Measurements from ENCODE around the gene KLF1. TPM values are rescaled to one million over a fixed set of nuclear protein-coding genes. Genes with fewer than 3 reads are reported as not detected.

The KLF1 gene
- total and polyA plus RNA-seq, 2 of the 13 experiments (the other 11 are each of a cell fraction or from before 2014, with no cell fraction given): not detected

DNA sequence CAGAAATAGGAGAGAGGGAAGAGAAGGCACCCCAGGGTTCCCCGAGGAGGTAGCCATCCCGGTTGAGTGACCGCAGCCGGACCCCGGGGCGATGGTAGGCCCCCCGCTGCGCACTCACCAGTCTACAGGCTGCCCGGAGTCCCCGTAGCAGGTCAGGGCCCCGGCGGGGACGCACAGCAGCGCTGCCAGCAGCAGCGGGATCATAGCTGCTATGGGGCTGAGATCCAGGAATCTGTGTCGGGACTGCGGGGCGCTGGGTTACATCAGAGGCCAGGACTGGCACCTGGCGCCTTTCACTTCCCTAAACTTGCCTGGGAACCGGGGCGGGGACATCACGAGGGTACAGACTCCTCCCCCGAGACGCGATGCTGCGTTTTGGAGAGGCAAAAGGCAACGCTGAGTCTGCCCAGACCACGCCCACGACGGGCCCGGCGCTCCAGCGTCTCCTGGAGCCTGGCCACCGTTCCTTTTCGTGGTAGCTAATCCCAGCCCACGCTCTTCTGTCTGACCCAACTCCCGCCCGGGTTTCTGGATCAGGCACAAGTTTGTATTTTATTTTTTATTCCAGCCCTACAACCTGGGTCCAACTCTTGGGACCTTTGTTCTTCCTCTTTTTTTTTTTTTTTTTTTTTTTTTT lies 5.7 kb downstream of the KLF1 start, which contains the start of gene DNASE2 (continued):
- TF ChIP-seq ZNF33A (CRISPR knock-in tag; IDR thresholded peaks at IDR 0.05; ENCODE audit: borderline replicate concordance): no peak
- TF ChIP-seq, protein P1, sequence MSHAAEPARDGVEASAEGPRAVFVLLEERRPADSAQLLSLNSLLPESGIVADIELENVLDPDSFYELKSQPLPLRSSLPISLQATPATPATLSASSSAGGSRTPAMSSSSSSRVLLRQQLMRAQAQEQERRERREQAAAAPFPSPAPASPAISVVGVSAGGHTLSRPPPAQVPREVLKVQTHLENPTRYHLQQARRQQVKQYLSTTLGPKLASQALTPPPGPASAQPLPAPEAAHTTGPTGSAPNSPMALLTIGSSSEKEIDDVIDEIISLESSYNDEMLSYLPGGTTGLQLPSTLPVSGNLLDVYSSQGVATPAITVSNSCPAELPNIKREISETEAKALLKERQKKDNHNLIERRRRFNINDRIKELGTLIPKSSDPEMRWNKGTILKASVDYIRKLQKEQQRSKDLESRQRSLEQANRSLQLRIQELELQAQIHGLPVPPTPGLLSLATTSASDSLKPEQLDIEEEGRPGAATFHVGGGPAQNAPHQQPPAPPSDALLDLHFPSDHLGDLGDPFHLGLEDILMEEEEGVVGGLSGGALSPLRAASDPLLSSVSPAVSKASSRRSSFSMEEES (CRISPR knock-in tag; IDR thresholded peaks at IDR 0.05): no peak
- TF ChIP-seq ZNF501 (CRISPR knock-in tag; IDR thresholded peaks at IDR 0.05): no peak
- peak; percentile 56 for TF ChIP-seq PHF8 (CRISPR knock-in tag; IDR thresholded peaks at IDR 0.05)
- TF ChIP-seq GATAD2A (CRISPR knock-in tag; IDR thresholded peaks at IDR 0.05): no peak
- peak; percentile 55 to 61; a peak in 3 of 4 replicates for TF ChIP-seq POLR2A (IDR thresholded peaks at IDR 0.05; ENCODE audit: insufficient read depth in 1 of 2, low read depth in 2 of 2, low read length in 2 of 2)
- no peak for TF ChIP-seq LCORL (IDR thresholded peaks at IDR 0.05)
- peak; percentile 48; the same call in 1 of the 2 replicates for TF ChIP-seq LCORL (CRISPR knock-in tag; IDR thresholded peaks at IDR 0.05)
- TF ChIP-seq ZNF460 (CRISPR knock-in tag; IDR thresholded peaks at IDR 0.05; ENCODE audit: borderline replicate concordance): no peak
- no peak for TF ChIP-seq MEF2D (CRISPR knock-in tag; IDR thresholded peaks at IDR 0.05)
- TF ChIP-seq SMARCE1 (IDR thresholded peaks at IDR 0.05; ENCODE audit: borderline replicate concordance): no peak
- no peak for TF ChIP-seq ZNF446 (CRISPR knock-in tag; IDR thresholded peaks at IDR 0.05)
- TF ChIP-seq, protein P2, sequence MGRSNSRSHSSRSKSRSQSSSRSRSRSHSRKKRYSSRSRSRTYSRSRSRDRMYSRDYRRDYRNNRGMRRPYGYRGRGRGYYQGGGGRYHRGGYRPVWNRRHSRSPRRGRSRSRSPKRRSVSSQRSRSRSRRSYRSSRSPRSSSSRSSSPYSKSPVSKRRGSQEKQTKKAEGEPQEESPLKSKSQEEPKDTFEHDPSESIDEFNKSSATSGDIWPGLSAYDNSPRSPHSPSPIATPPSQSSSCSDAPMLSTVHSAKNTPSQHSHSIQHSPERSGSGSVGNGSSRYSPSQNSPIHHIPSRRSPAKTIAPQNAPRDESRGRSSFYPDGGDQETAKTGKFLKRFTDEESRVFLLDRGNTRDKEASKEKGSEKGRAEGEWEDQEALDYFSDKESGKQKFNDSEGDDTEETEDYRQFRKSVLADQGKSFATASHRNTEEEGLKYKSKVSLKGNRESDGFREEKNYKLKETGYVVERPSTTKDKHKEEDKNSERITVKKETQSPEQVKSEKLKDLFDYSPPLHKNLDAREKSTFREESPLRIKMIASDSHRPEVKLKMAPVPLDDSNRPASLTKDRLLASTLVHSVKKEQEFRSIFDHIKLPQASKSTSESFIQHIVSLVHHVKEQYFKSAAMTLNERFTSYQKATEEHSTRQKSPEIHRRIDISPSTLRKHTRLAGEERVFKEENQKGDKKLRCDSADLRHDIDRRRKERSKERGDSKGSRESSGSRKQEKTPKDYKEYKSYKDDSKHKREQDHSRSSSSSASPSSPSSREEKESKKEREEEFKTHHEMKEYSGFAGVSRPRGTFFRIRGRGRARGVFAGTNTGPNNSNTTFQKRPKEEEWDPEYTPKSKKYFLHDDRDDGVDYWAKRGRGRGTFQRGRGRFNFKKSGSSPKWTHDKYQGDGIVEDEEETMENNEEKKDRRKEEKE (IDR thresholded peaks at IDR 0.05): no peak
- TF ChIP-seq ZNF891 (CRISPR knock-in tag; IDR thresholded peaks at IDR 0.05): no peak
- no peak for TF ChIP-seq HNRNPH1 (optimal IDR thresholded peaks at IDR 0.05; ENCODE audit: low read depth, low read length)
- TF ChIP-seq ZNF337 (CRISPR knock-in tag; IDR thresholded peaks at IDR 0.05; ENCODE audit: borderline replicate concordance, low read depth): no peak
- TF ChIP-seq, protein P3, sequence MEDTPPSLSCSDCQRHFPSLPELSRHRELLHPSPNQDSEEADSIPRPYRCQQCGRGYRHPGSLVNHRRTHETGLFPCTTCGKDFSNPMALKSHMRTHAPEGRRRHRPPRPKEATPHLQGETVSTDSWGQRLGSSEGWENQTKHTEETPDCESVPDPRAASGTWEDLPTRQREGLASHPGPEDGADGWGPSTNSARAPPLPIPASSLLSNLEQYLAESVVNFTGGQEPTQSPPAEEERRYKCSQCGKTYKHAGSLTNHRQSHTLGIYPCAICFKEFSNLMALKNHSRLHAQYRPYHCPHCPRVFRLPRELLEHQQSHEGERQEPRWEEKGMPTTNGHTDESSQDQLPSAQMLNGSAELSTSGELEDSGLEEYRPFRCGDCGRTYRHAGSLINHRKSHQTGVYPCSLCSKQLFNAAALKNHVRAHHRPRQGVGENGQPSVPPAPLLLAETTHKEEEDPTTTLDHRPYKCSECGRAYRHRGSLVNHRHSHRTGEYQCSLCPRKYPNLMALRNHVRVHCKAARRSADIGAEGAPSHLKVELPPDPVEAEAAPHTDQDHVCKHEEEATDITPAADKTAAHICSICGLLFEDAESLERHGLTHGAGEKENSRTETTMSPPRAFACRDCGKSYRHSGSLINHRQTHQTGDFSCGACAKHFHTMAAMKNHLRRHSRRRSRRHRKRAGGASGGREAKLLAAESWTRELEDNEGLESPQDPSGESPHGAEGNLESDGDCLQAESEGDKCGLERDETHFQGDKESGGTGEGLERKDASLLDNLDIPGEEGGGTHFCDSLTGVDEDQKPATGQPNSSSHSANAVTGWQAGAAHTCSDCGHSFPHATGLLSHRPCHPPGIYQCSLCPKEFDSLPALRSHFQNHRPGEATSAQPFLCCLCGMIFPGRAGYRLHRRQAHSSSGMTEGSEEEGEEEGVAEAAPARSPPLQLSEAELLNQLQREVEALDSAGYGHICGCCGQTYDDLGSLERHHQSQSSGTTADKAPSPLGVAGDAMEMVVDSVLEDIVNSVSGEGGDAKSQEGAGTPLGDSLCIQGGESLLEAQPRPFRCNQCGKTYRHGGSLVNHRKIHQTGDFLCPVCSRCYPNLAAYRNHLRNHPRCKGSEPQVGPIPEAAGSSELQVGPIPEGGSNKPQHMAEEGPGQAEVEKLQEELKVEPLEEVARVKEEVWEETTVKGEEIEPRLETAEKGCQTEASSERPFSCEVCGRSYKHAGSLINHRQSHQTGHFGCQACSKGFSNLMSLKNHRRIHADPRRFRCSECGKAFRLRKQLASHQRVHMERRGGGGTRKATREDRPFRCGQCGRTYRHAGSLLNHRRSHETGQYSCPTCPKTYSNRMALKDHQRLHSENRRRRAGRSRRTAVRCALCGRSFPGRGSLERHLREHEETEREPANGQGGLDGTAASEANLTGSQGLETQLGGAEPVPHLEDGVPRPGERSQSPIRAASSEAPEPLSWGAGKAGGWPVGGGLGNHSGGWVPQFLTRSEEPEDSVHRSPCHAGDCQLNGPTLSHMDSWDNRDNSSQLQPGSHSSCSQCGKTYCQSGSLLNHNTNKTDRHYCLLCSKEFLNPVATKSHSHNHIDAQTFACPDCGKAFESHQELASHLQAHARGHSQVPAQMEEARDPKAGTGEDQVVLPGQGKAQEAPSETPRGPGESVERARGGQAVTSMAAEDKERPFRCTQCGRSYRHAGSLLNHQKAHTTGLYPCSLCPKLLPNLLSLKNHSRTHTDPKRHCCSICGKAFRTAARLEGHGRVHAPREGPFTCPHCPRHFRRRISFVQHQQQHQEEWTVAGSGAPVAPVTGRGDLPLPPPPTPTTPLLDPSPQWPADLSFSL (CRISPR knock-in tag; IDR thresholded peaks at IDR 0.05): no peak
- no peak for TF ChIP-seq ZNF547 (CRISPR knock-in tag; IDR thresholded peaks at IDR 0.05)
- TF ChIP-seq SP1 (IDR thresholded peaks at IDR 0.05): no peak
- peak; percentile 64; the same call in 1 of the 2 replicates for TF ChIP-seq SP1 (CRISPR knock-in tag; IDR thresholded peaks at IDR 0.05)
- TF ChIP-seq, protein P4, sequence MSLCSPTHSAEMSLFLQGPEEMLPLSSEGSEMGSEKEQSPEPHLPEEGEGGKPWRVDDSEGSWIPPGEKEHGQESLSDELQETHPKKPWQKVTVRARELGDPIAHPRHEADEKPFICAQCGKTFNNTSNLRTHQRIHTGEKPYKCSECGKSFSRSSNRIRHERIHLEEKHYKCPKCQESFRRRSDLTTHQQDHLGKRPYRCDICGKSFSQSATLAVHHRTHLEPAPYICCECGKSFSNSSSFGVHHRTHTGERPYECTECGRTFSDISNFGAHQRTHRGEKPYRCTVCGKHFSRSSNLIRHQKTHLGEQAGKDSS (CRISPR knock-in tag; IDR thresholded peaks at IDR 0.05; ENCODE audit: borderline replicate concordance, low read depth): no peak
